HepG2 (cell line): Measurements from ENCODE around the gene TASOR. TPM values are rescaled to one million over a fixed set of nuclear protein-coding genes. Genes with fewer than 3 reads are reported as not detected.

ENCODE experiments used
- ELF1 ChIP-seq: sonication (generic); formaldehyde crosslinking; IDR thresholded peaks from 2 replicates; pipeline ENCODE4 v1.4.0; 2020; ENCODE audit warnings: missing genetic modification reagents
- HNRNPK ChIP-seq: fragments of 200-400 bp; formaldehyde crosslinking; IDR thresholded peaks from 2 replicates; pipeline ENCODE4 v1.6.1; 2018; ENCODE audit warnings: low read length, low read depth, moderate library complexity, mild to moderate bottlenecking; ENCODE audit not compliant: poor library complexity, severe bottlenecking
- KLF15 ChIP-seq: sonication (generic); formaldehyde crosslinking; IDR thresholded peaks from 2 replicates; pipeline ENCODE4 v1.8.1; 2023; ENCODE audit warnings: borderline replicate concordance, mild to moderate bottlenecking, inconsistent platforms, missing genetic modification reagents, mixed read lengths
- MLX ChIP-seq: IDR thresholded peaks from 2 replicates; pipeline ENCODE4 v1.6.1; 2016
- MXI1 ChIP-seq: IDR thresholded peaks from 3 replicates; pipeline ENCODE4 v1.6.1; 2012; ENCODE audit warnings: low read depth, low read length, inconsistent platforms, borderline replicate concordance
- POLR2AphosphoS2 ChIP-seq: IDR thresholded peaks from 2 replicates; pipeline ENCODE4 v1.6.1; 2011; ENCODE audit warnings: low read depth, low read length, improper control_type of control experiment
- REL ChIP-seq: sonication (generic); formaldehyde crosslinking; conservative IDR thresholded peaks from 2 replicates; pipeline ENCODE4 v1.8.0; 2022; ENCODE audit warnings: mild to moderate bottlenecking, missing genetic modification reagents, moderate library complexity
- RFX5 ChIP-seq: IDR thresholded peaks from 2 replicates; pipeline ENCODE4 v1.6.1; 2011; ENCODE audit warnings: low read depth, low read length, improper control_type of control experiment
- SALL2 ChIP-seq: sonication (generic); formaldehyde crosslinking; IDR thresholded peaks from 2 replicates; pipeline ENCODE4 v1.8.1; 2023; ENCODE audit warnings: mild to moderate bottlenecking, missing genetic modification reagents, inconsistent platforms
- SAP130 ChIP-seq: IDR thresholded peaks from 2 replicates; pipeline ENCODE4 v1.6.1; 2016; ENCODE audit warnings: low read depth
- SIN3A ChIP-seq: IDR thresholded peaks from 2 replicates; pipeline ENCODE4 v1.6.1; 2011; ENCODE audit warnings: low read depth, mild to moderate bottlenecking, control low read depth, low read length, borderline replicate concordance
- SOX5 ChIP-seq: IDR thresholded peaks from 2 replicates; pipeline ENCODE4 v1.6.1; 2016; ENCODE audit warnings: borderline replicate concordance
- ZNF256 ChIP-seq: sonication (generic); formaldehyde crosslinking; conservative IDR thresholded peaks from 2 replicates; pipeline ENCODE4 v1.4.0; 2020; ENCODE audit warnings: missing genetic modification reagents
- ZNF430 ChIP-seq: sonication (generic); formaldehyde crosslinking; IDR thresholded peaks from 2 replicates; pipeline ENCODE4 v1.9.0; 2021; ENCODE audit warnings: mild to moderate bottlenecking, missing genetic modification reagents
- ZNF646 ChIP-seq: sonication (generic); formaldehyde crosslinking; IDR thresholded peaks from 2 replicates; pipeline ENCODE4 v1.9.0; 2021; ENCODE audit warnings: mild to moderate bottlenecking, missing genetic modification reagents
- ZNF7 ChIP-seq: IDR thresholded peaks from 2 replicates; pipeline ENCODE4 v1.6.1; 2016; ENCODE audit warnings: missing biosample characterization, missing genetic modification reagents
- ZZZ3 ChIP-seq: sonication (generic); formaldehyde crosslinking; IDR thresholded peaks from 2 replicates; pipeline ENCODE4 v1.4.0; 2020; ENCODE audit warnings: missing genetic modification reagents, mild to moderate bottlenecking, borderline replicate concordance
- polyA plus RNA-seq, 8 experiments: library from polyadenylated mRNA; depleted of rRNA in 3 of 8; stranded (reverse) in 7 of 8; unstranded in 1 of 8; fragments of >200 nt; fragmentation: Illumina TruSeq in 4 of 8; extraction: Trizol in 4 of 8; gene quantifications; 2 replicates each; pipeline versions ENCODE4 v1.2.1 to v1.2.3, GENCODE V29; 2011 to 2016; ENCODE audit warnings: low read depth in 4 of 8, missing spikeins in 1 of 8, mixed read lengths in 1 of 8; ENCODE audit not compliant: insufficient read depth in 1 of 8
- total RNA-seq, 5 experiments: library from RNA; depleted of rRNA; stranded (reverse); fragments of >200 nt; fragmentation: Illumina TruSeq; extraction: Trizol; gene quantifications; 2 replicates each; pipeline ENCODE4 v1.2.3, GENCODE V29; 2016; ENCODE audit warnings: low read depth in 1 of 5
- TF ChIP-seq, protein P1 (sequence below): sonication (generic); formaldehyde crosslinking; IDR thresholded peaks from 2 replicates; pipeline ENCODE4 v1.4.0; 2020; ENCODE audit warnings: missing genetic modification reagents, borderline replicate concordance

Gene TASOR
- total and polyA plus RNA-seq, 2 of the 13 experiments (the other 11 are each of a cell fraction or from before 2014, with no cell fraction given): 20.1 to 32.5 TPM

DNA sequence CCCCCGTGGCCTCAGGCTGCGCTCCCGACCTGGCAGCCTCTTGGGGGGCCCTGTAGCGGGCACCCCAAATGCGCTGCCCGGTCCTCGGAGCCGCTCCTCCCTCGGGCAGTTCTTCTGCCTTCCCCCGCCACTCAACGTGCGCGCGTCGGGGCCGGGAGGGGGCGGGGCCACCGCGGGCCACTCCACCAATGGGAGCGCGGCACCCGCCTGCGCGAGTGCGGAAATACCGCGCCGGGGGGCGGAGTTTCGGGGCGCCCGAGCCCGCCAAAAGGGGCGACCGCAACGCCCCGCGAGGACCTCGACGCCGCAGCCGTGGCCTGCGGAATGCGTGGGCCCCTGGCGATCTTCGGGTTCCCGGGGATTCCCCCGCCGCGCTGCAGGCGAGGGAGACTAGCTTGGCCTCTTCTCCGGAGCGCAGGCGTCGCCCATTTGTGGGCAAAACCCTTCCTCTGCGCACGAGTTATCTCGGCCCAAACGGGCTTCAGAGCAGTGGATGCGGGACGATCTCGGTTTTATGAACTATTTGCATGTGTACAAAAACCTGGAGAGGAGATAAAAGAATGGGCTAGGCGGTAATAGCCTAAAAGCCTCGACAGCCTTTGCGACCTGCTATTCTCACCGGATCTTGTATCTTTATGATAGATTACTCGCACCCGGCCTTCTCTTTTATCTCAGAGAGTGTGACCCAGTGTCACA is at the start of gene TASOR (continued):
- TF ChIP-seq, protein P1, sequence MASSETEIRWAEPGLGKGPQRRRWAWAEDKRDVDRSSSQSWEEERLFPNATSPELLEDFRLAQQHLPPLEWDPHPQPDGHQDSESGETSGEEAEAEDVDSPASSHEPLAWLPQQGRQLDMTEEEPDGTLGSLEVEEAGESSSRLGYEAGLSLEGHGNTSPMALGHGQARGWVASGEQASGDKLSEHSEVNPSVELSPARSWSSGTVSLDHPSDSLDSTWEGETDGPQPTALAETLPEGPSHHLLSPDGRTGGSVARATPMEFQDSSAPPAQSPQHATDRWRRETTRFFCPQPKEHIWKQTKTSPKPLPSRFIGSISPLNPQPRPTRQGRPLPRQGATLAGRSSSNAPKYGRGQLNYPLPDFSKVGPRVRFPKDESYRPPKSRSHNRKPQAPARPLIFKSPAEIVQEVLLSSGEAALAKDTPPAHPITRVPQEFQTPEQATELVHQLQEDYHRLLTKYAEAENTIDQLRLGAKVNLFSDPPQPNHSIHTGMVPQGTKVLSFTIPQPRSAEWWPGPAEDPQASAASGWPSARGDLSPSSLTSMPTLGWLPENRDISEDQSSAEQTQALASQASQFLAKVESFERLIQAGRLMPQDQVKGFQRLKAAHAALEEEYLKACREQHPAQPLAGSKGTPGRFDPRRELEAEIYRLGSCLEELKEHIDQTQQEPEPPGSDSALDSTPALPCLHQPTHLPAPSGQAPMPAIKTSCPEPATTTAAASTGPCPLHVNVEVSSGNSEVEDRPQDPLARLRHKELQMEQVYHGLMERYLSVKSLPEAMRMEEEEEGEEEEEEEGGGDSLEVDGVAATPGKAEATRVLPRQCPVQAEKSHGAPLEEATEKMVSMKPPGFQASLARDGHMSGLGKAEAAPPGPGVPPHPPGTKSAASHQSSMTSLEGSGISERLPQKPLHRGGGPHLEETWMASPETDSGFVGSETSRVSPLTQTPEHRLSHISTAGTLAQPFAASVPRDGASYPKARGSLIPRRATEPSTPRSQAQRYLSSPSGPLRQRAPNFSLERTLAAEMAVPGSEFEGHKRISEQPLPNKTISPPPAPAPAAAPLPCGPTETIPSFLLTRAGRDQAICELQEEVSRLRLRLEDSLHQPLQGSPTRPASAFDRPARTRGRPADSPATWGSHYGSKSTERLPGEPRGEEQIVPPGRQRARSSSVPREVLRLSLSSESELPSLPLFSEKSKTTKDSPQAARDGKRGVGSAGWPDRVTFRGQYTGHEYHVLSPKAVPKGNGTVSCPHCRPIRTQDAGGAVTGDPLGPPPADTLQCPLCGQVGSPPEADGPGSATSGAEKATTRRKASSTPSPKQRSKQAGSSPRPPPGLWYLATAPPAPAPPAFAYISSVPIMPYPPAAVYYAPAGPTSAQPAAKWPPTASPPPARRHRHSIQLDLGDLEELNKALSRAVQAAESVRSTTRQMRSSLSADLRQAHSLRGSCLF: no peak
- TF ChIP-seq MLX (CRISPR knock-in tag) (no peak; the same call in 1 of the 2 replicates), ZZZ3 (CRISPR knock-in tag) (no peak; the same call in 1 of the 2 replicates), SOX5 (CRISPR knock-in tag) (0 out of 2 replicates have a peak, but pooled peaks have one; percentile 37), KLF15 (CRISPR knock-in tag) (0 out of 2 replicates have a peak, but pooled peaks have one; percentile 39), ZNF430 (CRISPR knock-in tag) (peak; percentile 84), MXI1 (no peak), SAP130 (CRISPR knock-in tag) (peak; percentile 19; the same call in 1 of the 2 replicates), SIN3A (no peak), RFX5 (no peak), ELF1 (CRISPR knock-in tag) (no peak; the same call in 1 of the 2 replicates), ZNF7 (CRISPR knock-in tag) (no peak), ZNF256 (peak; percentile 95), REL (no peak), POLR2AphosphoS2 (no peak), SALL2 (CRISPR knock-in tag) (peak; percentile 93), ZNF646 (CRISPR knock-in tag) (no peak), HNRNPK (peak; percentile 35)
